PFSK-1 (cell line): Measurements from ENCODE around the gene IGFBP4.

Experiments used
- POLR2AphosphoS5 ChIP-seq: IDR thresholded peaks from 2 replicates; pipeline ENCODE4 v1.6.1; 2012; ENCODE audit warnings: low read depth, mild to moderate bottlenecking, control low read depth, low read length, moderate library complexity
- SIN3A ChIP-seq: IDR thresholded peaks from 2 replicates; pipeline ENCODE4 v1.6.1; 2012; ENCODE audit warnings: mild to moderate bottlenecking, low read length, moderate library complexity, borderline replicate concordance; ENCODE audit not compliant: insufficient read depth
- TAF1 ChIP-seq: IDR thresholded peaks from 2 replicates; pipeline ENCODE4 v1.6.1; 2012; ENCODE audit warnings: low read length, control low read depth, borderline replicate concordance; ENCODE audit not compliant: insufficient read depth

- TF ChIP-seq SIN3A = no peak
- no peak for TF ChIP-seq TAF1
- no peak for TF ChIP-seq POLR2AphosphoS5
These were observed 10.8 kb downstream of the IGFBP4 start for GRCh38 chr17:40453881-40454612.
